ENCODE results near the gene DHDH.
"Not testable (repeated sequence)": the region's sequence is repeated elsewhere in the genome, so short reads cannot be mapped to it uniquely, and the experiment has no call there.

DNA sequence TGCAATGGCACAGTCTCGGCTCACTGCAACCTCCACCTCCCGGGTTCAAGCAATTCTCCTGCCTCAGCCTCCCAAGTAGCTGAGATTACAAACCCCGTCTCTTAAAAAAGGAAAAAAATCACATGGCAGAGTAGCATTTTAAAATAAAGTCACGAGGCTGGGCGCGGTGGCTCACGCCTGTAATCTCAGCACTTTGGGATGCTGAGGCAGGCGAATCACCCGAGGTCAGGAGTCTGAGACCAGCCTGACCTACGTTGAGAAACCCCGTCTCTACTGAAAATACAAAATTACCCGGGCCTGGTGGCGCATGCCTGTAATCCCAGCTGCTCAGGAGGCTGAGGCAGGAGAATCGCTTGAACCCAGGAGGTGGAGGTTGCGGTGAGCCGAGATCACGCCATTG is 5.8 kb upstream of the DHDH start:
- TF ChIP-seq, protein P1, sequence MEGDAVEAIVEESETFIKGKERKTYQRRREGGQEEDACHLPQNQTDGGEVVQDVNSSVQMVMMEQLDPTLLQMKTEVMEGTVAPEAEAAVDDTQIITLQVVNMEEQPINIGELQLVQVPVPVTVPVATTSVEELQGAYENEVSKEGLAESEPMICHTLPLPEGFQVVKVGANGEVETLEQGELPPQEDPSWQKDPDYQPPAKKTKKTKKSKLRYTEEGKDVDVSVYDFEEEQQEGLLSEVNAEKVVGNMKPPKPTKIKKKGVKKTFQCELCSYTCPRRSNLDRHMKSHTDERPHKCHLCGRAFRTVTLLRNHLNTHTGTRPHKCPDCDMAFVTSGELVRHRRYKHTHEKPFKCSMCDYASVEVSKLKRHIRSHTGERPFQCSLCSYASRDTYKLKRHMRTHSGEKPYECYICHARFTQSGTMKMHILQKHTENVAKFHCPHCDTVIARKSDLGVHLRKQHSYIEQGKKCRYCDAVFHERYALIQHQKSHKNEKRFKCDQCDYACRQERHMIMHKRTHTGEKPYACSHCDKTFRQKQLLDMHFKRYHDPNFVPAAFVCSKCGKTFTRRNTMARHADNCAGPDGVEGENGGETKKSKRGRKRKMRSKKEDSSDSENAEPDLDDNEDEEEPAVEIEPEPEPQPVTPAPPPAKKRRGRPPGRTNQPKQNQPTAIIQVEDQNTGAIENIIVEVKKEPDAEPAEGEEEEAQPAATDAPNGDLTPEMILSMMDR (IDR thresholded peaks at IDR 0.05), result not testable (repeated sequence)
- TF ChIP-seq POLR2A (IDR thresholded peaks at IDR 0.05), result not testable (repeated sequence)
